ENCODE results near the gene UNC79.
"Not testable (repeated sequence)": the region's sequence is repeated elsewhere in the genome, so short reads cannot be mapped to it uniquely, and the experiment has no call there.

UNC79 gene

GRCh38 chr14:93490001-93490400, 59.3 kb downstream of the UNC79 start:
- no peak overlapping the region for H3K4me3 ChIP-seq (ENCODE audit: low read depth, low read length)
- DNase-seq (ENCODE audit: low read depth): no peak
- no peak for TF ChIP-seq CTCF (conservative IDR thresholded peaks at IDR 0.05; ENCODE audit: low read depth, low read length)

DNA sequence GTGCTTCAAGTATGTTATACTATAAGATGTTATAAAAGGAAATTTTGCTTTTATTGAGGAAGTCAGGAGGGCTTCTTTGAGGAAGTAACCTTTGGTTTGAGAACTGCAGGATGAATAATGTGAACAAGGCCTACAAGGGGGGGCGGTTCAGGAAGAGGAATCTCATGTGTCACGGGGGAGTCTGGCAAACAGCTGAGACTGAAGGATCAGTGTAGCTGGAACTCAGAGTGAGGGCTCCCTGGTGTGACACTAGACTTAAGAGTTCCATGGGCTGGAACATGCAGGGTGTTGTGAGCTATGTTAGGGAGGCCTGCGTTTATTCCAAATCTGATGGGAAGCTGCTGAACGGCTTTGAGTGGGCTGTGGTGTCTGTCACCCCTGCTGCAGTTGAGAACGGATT, 62.3 kb downstream of the UNC79 start:
- no peak overlapping the region for H3K4me3 ChIP-seq (ENCODE audit: low read depth, low read length)
- no peak for TF ChIP-seq CTCF (conservative IDR thresholded peaks at IDR 0.05; ENCODE audit: low read depth, low read length)
- DNase-seq (ENCODE audit: low read depth): no peak

- not testable (repeated sequence) for DNase-seq (ENCODE audit: low read depth); H3K4me3 ChIP-seq (ENCODE audit: low read depth, low read length)
Measured at GRCh38 chr14:93493622-93494021, 62.9 kb downstream of the UNC79 start.

GRCh38 chr14:93496856-93497741, 66.4 kb downstream of the UNC79 start:
- DNase-seq (ENCODE audit: low read depth): no peak
- TF ChIP-seq CTCF (conservative IDR thresholded peaks at IDR 0.05; ENCODE audit: low read depth, low read length): no peak
- H3K4me3 ChIP-seq (ENCODE audit: low read depth, low read length): no peak overlapping the region

DNA sequence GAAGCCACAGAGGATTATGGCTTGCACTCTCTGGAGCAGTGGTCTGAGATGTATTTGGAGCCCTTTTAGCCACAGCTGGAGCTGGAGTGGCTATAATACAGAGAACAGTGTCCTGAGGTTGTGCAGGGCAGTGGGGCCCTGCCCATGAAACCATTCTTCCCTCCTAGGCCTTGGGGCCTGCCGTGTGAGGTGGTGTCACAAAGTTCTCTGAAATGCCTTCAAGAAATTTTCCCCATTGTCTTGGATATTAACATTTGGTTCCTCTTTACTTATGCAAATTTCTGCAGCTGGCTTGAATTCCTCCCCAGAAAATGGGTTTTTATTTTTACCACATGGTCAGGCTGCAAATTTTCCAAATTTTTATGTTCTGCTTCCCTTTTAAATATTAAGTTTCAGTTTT, 79.3 kb downstream of the UNC79 start:
- no peak for TF ChIP-seq CTCF (conservative IDR thresholded peaks at IDR 0.05; ENCODE audit: low read depth, low read length)
- no peak for DNase-seq (ENCODE audit: low read depth)
- no peak overlapping the region for H3K4me3 ChIP-seq (ENCODE audit: low read depth, low read length)

DNA sequence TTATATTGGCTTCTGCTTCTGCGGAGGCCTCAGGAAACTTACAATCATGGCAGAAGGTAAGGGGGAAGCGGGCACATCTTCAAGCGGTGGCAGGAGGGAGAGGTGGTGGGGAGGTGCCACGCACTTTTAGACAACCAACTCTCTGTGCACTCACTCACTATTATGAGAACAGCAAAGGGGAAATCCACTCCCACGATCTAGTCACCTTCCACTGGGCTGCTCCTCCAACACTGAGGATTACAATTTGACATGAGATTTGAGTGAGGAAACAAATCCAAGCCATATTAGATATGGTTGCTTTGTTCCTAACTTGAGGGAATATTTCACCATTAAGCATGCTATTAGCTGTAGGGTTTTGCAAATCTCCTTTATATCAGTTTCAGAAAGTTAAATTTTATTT, 80.3 kb downstream of the UNC79 start:
- DNase-seq (ENCODE audit: low read depth): no peak
- no peak for TF ChIP-seq CTCF (conservative IDR thresholded peaks at IDR 0.05; ENCODE audit: low read depth, low read length)
- no peak overlapping the region for H3K4me3 ChIP-seq (ENCODE audit: low read depth, low read length)

- no peak overlapping the region for H3K4me3 ChIP-seq (ENCODE audit: low read depth, low read length)
- TF ChIP-seq CTCF (conservative IDR thresholded peaks at IDR 0.05; ENCODE audit: low read depth, low read length): no peak
- DNase-seq (ENCODE audit: low read depth): peak; percentile 2
Measured at GRCh38 chr14:93520053-93520607, 89.4 kb downstream of the UNC79 start.
